B cell (primary cell): ENCODE measurements around the gene AKAP6.

Experiments
- CTCF ChIP-seq: fragments of 200-600 bp; IDR thresholded peaks from one replicate; pipeline ENCODE4 v1.8.0; 2022; ENCODE audit warnings: antibody characterized with exemption, mild to moderate bottlenecking
- EZH2 ChIP-seq: IDR thresholded peaks from 2 replicates; pipeline ENCODE4 v1.6.1; 2012; ENCODE audit warnings: borderline replicate concordance, low read depth, mild to moderate bottlenecking, moderate library complexity, low read length; ENCODE audit not compliant: insufficient read depth, poor library complexity, severe bottlenecking

GRCh38 chr14:32552766-32553165 is 223.7 kb downstream of the AKAP6 start:
- TF ChIP-seq EZH2 (no peak), CTCF (no peak)
